Mesangial cell (primary cell): ENCODE data around the gene NELL2. TPM values are rescaled to one million over a fixed set of nuclear protein-coding genes. Genes with fewer than 3 reads are reported as not detected.

Experiments
- total RNA-seq: library from RNA; depleted of rRNA; stranded (reverse); fragments of >200 nt; gene quantifications from 2 replicates; pipeline ENCODE4 v1.2.3, GENCODE V29; 2015

Gene NELL2
- total RNA-seq = under 0.01 and 0.49 TPM in 2 replicates

DNA sequence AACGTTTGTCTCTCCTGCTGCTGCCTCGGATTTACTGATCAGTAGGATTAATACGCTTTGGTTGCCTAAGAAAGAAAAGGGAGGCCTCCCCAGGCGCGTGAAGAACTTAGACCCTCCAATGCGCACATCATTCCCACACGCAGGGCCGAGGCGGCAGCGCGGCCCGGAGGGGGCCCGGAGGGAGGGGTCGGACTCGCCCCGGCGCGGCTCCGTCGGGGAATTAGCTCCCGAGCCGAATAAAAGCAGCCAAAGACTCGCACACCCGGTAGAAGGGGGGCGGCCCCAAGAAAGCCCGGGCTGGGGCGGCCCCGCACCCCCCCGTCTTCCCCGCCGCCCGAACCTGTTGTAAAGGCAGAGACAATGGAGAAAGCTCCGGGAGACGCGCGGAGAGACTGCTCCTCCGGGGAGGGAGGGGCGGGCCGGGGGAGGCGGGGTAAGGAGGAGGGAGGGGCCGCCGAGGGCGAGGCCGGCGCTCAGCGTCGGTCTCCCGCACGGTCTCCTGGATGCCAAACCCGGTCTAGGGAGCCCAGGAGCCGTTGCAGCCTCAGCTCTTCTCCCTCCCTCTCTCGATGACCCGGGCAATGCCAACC lies at the start of gene NELL2:
Gene NELL2, minus strand, starts transcription at position 362 of the 590 bp plus-strand sequence. CDS start 446 bp downstream, outside the sequence.

Other genes starting within 250 kb of the NELL2 start
- not detected in 2 replicates for gene DBX2, start 174.8 kb upstream of the NELL2 start, total RNA-seq